ENCODE results near the gene PLEK. TPM values are rescaled to one million over a fixed set of nuclear protein-coding genes. Genes with fewer than 3 reads are reported as not detected.

Gene PLEK
- total and polyA plus RNA-seq, 10 of the 15 experiments (the other 5 are each of a cell fraction or from before 2014, with no cell fraction given) = 229 to 804 (median 362) TPM

DNA sequence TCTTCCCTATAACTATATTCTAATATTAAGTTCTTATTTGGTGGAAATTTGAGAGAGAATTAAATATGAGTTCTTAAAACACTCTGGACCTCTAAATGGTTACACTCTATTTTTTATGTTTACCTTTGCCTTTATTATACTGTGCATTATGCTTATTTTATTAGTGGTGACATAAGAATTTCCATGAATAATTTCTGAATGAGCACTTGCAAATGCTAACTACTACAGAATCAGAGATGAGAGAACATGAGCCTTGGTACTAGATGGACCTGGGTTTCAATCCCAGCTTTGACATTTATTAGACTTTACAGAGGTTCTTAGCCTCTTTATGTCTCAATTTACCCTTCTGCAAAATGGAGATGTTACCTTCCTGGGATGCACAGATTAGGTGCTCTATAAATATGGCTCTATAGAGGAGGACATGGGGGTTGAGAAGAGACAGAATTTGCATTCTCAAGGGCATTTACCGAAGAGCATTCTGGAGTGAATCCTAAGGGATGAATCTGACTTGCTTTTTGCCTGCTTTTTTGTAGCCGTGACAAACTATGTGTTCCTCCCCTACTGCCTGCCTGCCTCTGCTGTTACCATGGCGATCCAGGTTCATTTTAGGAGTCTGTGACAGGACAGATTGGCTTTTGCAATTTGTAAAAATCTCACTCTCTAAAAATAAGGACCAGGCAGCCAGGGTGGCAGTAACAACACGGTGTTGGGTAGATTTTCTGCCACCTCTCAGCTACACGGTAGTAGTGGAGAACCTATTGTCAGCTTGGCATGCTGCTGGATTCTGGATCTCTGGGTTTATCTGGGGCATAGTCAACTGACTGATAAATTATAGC lies 24.6 kb upstream of the PLEK start:
- no peaks in the 10 kb centered on the region for H3K9me3 ChIP-seq (replicated peaks; ENCODE audit: control insufficient read depth, insufficient read depth, low read length)
- SMC1A ChIA-PET (ENCODE audit: uncharacterized antibody, unreplicated experiment) = interaction anchor here (0.6 to 0.7 kb wide), 2 partner anchors 11 to 185 kb away, joined by 3 read pairs; no protein-coding TSS in a partner anchor
- POLR2A ChIA-PET = no interaction called here
- no peak overlapping the region for H3K9ac ChIP-seq (ENCODE audit: control insufficient read depth, insufficient read depth, low read length)
- RAD21 ChIA-PET (ENCODE audit: unreplicated experiment) = no interaction called here
- BruUV-seq (replicated peaks) = no TSS peak
- H3K4me1 ChIP-seq (ENCODE audit: control insufficient read depth, insufficient read depth, low read length) = no peaks in the 10 kb centered on the region
- H2AFZ ChIP-seq (ENCODE audit: control insufficient read depth, low read depth, low read length) = no peak overlapping the region
- TF ChIP-seq LARP7 (IDR thresholded peaks at IDR 0.05) = no peak
- TF ChIP-seq, protein P1, sequence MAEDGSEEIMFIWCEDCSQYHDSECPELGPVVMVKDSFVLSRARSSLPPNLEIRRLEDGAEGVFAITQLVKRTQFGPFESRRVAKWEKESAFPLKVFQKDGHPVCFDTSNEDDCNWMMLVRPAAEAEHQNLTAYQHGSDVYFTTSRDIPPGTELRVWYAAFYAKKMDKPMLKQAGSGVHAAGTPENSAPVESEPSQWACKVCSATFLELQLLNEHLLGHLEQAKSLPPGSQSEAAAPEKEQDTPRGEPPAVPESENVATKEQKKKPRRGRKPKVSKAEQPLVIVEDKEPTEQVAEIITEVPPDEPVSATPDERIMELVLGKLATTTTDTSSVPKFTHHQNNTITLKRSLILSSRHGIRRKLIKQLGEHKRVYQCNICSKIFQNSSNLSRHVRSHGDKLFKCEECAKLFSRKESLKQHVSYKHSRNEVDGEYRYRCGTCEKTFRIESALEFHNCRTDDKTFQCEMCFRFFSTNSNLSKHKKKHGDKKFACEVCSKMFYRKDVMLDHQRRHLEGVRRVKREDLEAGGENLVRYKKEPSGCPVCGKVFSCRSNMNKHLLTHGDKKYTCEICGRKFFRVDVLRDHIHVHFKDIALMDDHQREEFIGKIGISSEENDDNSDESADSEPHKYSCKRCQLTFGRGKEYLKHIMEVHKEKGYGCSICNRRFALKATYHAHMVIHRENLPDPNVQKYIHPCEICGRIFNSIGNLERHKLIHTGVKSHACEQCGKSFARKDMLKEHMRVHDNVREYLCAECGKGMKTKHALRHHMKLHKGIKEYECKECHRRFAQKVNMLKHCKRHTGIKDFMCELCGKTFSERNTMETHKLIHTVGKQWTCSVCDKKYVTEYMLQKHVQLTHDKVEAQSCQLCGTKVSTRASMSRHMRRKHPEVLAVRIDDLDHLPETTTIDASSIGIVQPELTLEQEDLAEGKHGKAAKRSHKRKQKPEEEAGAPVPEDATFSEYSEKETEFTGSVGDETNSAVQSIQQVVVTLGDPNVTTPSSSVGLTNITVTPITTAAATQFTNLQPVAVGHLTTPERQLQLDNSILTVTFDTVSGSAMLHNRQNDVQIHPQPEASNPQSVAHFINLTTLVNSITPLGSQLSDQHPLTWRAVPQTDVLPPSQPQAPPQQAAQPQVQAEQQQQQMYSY (CRISPR knock-in tag; IDR thresholded peaks at IDR 0.05) = no peak
- no peak for TF ChIP-seq PML (IDR thresholded peaks at IDR 0.05; ENCODE audit: low read length)
- TF ChIP-seq, protein P2, sequence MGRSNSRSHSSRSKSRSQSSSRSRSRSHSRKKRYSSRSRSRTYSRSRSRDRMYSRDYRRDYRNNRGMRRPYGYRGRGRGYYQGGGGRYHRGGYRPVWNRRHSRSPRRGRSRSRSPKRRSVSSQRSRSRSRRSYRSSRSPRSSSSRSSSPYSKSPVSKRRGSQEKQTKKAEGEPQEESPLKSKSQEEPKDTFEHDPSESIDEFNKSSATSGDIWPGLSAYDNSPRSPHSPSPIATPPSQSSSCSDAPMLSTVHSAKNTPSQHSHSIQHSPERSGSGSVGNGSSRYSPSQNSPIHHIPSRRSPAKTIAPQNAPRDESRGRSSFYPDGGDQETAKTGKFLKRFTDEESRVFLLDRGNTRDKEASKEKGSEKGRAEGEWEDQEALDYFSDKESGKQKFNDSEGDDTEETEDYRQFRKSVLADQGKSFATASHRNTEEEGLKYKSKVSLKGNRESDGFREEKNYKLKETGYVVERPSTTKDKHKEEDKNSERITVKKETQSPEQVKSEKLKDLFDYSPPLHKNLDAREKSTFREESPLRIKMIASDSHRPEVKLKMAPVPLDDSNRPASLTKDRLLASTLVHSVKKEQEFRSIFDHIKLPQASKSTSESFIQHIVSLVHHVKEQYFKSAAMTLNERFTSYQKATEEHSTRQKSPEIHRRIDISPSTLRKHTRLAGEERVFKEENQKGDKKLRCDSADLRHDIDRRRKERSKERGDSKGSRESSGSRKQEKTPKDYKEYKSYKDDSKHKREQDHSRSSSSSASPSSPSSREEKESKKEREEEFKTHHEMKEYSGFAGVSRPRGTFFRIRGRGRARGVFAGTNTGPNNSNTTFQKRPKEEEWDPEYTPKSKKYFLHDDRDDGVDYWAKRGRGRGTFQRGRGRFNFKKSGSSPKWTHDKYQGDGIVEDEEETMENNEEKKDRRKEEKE (IDR thresholded peaks at IDR 0.05) = no peak
- no peak for TF ChIP-seq SMAD5 (IDR thresholded peaks at IDR 0.05; ENCODE audit: low read depth)
- TF ChIP-seq JUND (IDR thresholded peaks at IDR 0.05; ENCODE audit: low read depth, low read length) = no peak
- CTCF ChIA-PET = interaction anchor here (1.0 kb wide), 1 partner anchor 31 kb away, joined by 3 read pairs; no protein-coding TSS in a partner anchor
- FAIRE-seq = no peak
- intact Hi-C loops (cut with micrococcal nuclease; ENCODE audit: unreplicated experiment) = no loop called here
- no peak overlapping the region for H3K4me3 ChIP-seq
- WGBS (ENCODE audit: insufficient coverage, insufficient replicate concordance, low lambda C conversion rate, missing lambda C conversion rate) = 49% methylated on average over 5 of the region's 5 CpGs
- H3K36me3 ChIP-seq (ENCODE audit: control insufficient read depth in 2 of 2, insufficient read depth in 2 of 2, low read length in 1 of 2) = no peaks in the 10 kb centered on the region
- in situ Hi-C loops (cut with MboI) = no loop called here
- no peaks in the 10 kb centered on the region for H4K20me1 ChIP-seq (ENCODE audit: control insufficient read depth, insufficient read depth)
- H3K27me3 ChIP-seq (replicated peaks in 1 of 2; ENCODE audit: control insufficient read depth in 2 of 2, insufficient read depth in 2 of 2, low read length in 1 of 2) = peaks cover 0 to under 1% of the 10 kb centered on the region in 2 experiments; a peak in 2 of 4 replicates
- H3K27ac ChIP-seq (ENCODE audit: control insufficient read depth, insufficient read depth) = no peak overlapping the region
- H3K79me2 ChIP-seq (ENCODE audit: control insufficient read depth, insufficient read depth, low read length) = no peaks in the 10 kb centered on the region
- H3K4me2 ChIP-seq (ENCODE audit: control insufficient read depth, insufficient read depth) = no peak overlapping the region
- ATAC-seq = no peak
- no peak for DNase-seq (ENCODE audit: low read depth, low spot score)

Measured in GM12878 (cell line).